Astrocyte (in vitro differentiated cells and primary cell): ENCODE results near the gene KLHDC8A.

ENCODE experiments used
- EZH2 ChIP-seq: IDR thresholded peaks from 2 replicates; pipeline ENCODE4 v1.6.1; 2012; ENCODE audit warnings: mild to moderate bottlenecking, low read length, inconsistent platforms; ENCODE audit not compliant: insufficient read depth
- TF ChIP-seq, protein P1 (sequence below): IDR thresholded peaks from 2 replicates; pipeline ENCODE4 v1.5.1; 2011; ENCODE audit warnings: low read depth, mild to moderate bottlenecking, inconsistent platforms, low read length, moderate library complexity; ENCODE audit not compliant: insufficient read depth

DNA sequence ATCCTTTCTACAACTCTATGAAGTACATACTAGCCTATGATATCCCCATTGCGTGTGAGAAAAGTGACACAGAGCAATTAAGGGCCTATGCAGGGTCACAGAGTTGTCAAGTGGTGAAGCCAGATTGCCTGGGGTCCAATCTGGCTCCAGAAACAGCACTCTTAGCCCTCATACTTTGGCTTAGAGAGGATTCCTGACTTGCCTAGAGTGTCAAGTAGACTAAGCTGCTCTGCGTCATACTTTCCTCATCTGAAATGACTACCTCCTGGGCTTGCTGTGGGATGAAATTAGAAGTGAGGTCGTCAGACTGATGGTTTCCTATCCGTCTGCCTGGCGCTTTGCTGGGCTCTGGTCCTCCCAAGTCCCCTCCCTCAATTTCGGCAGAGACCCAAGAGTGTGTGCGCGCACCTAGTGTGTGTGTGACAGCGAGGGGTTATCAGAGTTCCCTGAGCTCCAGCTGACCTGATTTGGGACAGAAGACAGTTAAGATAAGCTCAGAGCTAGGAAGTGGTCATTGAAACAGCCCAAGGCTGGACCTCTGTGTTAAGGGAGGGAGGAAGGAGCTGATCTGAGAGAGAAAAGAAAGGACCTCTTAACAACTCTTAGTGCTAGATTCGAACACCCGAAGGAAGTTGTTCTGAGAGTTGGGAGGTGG, 29.8 kb downstream of the KLHDC8A start:
- TF ChIP-seq, protein P1, sequence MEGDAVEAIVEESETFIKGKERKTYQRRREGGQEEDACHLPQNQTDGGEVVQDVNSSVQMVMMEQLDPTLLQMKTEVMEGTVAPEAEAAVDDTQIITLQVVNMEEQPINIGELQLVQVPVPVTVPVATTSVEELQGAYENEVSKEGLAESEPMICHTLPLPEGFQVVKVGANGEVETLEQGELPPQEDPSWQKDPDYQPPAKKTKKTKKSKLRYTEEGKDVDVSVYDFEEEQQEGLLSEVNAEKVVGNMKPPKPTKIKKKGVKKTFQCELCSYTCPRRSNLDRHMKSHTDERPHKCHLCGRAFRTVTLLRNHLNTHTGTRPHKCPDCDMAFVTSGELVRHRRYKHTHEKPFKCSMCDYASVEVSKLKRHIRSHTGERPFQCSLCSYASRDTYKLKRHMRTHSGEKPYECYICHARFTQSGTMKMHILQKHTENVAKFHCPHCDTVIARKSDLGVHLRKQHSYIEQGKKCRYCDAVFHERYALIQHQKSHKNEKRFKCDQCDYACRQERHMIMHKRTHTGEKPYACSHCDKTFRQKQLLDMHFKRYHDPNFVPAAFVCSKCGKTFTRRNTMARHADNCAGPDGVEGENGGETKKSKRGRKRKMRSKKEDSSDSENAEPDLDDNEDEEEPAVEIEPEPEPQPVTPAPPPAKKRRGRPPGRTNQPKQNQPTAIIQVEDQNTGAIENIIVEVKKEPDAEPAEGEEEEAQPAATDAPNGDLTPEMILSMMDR: no peak
- TF ChIP-seq EZH2: no peak
